ENCODE results near the gene ITGA7.

ITGA7 gene

GRCh38 chr12:55707841-55708694 is at the start of gene ITGA7:
Gene ITGA7 (minus strand): TSS chr12:55707904. CDS start chr12:55707682, 222 bp downstream.
- no peak for DNase-seq (ENCODE audit: low read depth)

- DNase-seq (ENCODE audit: low read depth), result no peak
These were observed 47.5 kb upstream of the ITGA7 start for GRCh38 chr12:55755246-55755645.

GRCh38 chr12:55748230-55748993 is 40.7 kb upstream of the ITGA7 start:
- no peak for DNase-seq (ENCODE audit: low read depth)

GRCh38 chr12:55746913-55747231 is 39.2 kb upstream of the ITGA7 start:
- DNase-seq (ENCODE audit: low read depth), result no peak

GRCh38 chr12:55746174-55746912 is 38.6 kb upstream of the ITGA7 start:
- DNase-seq (ENCODE audit: low read depth), result no peak

- DNase-seq (ENCODE audit: low read depth), result no peak
These were observed 37.9 kb upstream of the ITGA7 start for GRCh38 chr12:55745361-55746173.

GRCh38 chr12:55744340-55745030 is 36.8 kb upstream of the ITGA7 start:
- no peak for DNase-seq (ENCODE audit: low read depth)

GRCh38 chr12:55743406-55744339 is 36.0 kb upstream of the ITGA7 start:
- DNase-seq (ENCODE audit: low read depth), result no peak

- DNase-seq (ENCODE audit: low read depth), result no peak
These were observed 35.2 kb upstream of the ITGA7 start, which contains the start of gene GDF11 for GRCh38 chr12:55742719-55743405. Gene GDF11 (plus strand): TSS chr12:55743122. CDS start chr12:55743317, 195 bp downstream.

- DNase-seq (ENCODE audit: low read depth), result no peak
These were observed 34.4 kb upstream of the ITGA7 start for GRCh38 chr12:55741931-55742680.

- DNase-seq (ENCODE audit: low read depth), result no peak
These were observed 31.3 kb upstream of the ITGA7 start for GRCh38 chr12:55739025-55739378.

GRCh38 chr12:55738123-55739024 is 30.7 kb upstream of the ITGA7 start:
- peak; percentile 81 for DNase-seq (ENCODE audit: low read depth)

- no peak for DNase-seq (ENCODE audit: low read depth)
These were observed 29.9 kb upstream of the ITGA7 start for GRCh38 chr12:55737581-55738122.

GRCh38 chr12:55736780-55737580 is 29.3 kb upstream of the ITGA7 start:
- no peak for DNase-seq (ENCODE audit: low read depth)

GRCh38 chr12:55736076-55736475 is 28.4 kb upstream of the ITGA7 start:
- DNase-seq (ENCODE audit: low read depth), result no peak

GRCh38 chr12:55734595-55734994 is 26.9 kb upstream of the ITGA7 start:
- no peak for DNase-seq (ENCODE audit: low read depth)

All from CMK (cell line).